Measurements from ENCODE around the gene CEMIP. TPM values are rescaled to one million over a fixed set of nuclear protein-coding genes. Genes with fewer than 3 reads are reported as not detected.

The CEMIP gene
- total and polyA plus RNA-seq, 2 experiments from 2014 or later, result 0.27 to 2.1 TPM

DNA sequence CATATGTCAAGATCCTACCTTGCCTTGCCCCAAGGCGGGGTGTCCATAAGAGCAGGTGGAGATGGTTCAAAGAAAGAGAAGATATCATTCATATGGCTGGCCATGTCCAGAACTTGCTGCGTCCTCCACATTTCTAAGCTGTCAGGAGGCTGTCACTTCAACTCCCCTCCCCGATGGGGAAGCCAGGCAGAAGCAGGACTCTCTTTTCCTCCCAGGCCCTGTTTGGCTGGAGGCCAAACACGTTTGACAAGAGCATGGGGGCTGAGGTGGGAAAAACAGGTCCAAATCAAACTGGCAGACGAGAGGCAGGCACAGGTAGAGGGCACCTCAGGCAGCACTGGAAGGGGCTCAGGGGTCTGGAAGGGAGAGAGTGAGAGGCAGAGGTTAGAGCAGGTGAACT is 172.8 kb downstream of the CEMIP start (continued):
- TF ChIP-seq, protein P1, sequence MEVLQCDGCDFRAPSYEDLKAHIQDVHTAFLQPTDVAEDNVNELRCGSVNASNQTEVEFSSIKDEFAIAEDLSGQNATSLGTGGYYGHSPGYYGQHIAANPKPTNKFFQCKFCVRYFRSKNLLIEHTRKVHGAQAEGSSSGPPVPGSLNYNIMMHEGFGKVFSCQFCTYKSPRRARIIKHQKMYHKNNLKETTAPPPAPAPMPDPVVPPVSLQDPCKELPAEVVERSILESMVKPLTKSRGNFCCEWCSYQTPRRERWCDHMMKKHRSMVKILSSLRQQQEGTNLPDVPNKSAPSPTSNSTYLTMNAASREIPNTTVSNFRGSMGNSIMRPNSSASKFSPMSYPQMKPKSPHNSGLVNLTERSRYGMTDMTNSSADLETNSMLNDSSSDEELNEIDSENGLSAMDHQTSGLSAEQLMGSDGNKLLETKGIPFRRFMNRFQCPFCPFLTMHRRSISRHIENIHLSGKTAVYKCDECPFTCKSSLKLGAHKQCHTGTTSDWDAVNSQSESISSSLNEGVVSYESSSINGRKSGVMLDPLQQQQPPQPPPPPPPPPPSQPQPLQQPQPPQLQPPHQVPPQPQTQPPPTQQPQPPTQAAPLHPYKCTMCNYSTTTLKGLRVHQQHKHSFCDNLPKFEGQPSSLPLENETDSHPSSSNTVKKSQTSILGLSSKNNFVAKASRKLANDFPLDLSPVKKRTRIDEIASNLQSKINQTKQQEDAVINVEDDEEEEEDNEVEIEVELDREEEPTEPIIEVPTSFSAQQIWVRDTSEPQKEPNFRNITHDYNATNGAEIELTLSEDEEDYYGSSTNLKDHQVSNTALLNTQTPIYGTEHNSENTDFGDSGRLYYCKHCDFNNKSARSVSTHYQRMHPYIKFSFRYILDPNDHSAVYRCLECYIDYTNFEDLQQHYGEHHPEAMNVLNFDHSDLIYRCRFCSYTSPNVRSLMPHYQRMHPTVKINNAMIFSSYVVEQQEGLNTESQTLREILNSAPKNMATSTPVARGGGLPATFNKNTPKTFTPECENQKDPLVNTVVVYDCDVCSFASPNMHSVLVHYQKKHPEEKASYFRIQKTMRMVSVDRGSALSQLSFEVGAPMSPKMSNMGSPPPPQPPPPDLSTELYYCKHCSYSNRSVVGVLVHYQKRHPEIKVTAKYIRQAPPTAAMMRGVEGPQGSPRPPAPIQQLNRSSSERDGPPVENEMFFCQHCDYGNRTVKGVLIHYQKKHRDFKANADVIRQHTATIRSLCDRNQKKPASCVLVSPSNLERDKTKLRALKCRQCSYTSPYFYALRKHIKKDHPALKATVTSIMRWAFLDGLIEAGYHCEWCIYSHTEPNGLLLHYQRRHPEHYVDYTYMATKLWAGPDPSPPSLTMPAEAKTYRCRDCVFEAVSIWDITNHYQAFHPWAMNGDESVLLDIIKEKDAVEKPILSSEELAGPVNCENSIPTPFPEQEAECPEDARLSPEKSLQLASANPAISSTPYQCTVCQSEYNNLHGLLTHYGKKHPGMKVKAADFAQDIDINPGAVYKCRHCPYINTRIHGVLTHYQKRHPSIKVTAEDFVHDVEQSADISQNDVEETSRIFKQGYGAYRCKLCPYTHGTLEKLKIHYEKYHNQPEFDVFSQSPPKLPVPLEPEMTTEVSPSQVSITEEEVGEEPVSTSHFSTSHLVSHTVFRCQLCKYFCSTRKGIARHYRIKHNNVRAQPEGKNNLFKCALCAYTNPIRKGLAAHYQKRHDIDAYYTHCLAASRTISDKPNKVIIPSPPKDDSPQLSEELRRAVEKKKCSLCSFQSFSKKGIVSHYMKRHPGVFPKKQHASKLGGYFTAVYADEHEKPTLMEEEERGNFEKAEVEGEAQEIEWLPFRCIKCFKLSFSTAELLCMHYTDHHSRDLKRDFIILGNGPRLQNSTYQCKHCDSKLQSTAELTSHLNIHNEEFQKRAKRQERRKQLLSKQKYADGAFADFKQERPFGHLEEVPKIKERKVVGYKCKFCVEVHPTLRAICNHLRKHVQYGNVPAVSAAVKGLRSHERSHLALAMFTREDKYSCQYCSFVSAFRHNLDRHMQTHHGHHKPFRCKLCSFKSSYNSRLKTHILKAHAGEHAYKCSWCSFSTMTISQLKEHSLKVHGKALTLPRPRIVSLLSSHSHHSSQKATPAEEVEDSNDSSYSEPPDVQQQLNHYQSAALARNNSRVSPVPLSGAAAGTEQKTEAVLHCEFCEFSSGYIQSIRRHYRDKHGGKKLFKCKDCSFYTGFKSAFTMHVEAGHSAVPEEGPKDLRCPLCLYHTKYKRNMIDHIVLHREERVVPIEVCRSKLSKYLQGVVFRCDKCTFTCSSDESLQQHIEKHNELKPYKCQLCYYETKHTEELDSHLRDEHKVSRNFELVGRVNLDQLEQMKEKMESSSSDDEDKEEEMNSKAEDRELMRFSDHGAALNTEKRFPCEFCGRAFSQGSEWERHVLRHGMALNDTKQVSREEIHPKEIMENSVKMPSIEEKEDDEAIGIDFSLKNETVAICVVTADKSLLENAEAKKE (CRISPR knock-in tag; IDR thresholded peaks at IDR 0.05), result no peak
- TF ChIP-seq ZNF331 (CRISPR knock-in tag; IDR thresholded peaks at IDR 0.05; ENCODE audit: low read depth), result no peak
- TF ChIP-seq POLR2AphosphoS5 (IDR thresholded peaks at IDR 0.05; ENCODE audit: low read depth), result no peak
- TF ChIP-seq, protein P2, sequence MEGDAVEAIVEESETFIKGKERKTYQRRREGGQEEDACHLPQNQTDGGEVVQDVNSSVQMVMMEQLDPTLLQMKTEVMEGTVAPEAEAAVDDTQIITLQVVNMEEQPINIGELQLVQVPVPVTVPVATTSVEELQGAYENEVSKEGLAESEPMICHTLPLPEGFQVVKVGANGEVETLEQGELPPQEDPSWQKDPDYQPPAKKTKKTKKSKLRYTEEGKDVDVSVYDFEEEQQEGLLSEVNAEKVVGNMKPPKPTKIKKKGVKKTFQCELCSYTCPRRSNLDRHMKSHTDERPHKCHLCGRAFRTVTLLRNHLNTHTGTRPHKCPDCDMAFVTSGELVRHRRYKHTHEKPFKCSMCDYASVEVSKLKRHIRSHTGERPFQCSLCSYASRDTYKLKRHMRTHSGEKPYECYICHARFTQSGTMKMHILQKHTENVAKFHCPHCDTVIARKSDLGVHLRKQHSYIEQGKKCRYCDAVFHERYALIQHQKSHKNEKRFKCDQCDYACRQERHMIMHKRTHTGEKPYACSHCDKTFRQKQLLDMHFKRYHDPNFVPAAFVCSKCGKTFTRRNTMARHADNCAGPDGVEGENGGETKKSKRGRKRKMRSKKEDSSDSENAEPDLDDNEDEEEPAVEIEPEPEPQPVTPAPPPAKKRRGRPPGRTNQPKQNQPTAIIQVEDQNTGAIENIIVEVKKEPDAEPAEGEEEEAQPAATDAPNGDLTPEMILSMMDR (conservative IDR thresholded peaks at IDR 0.05; ENCODE audit: low read depth in 2 of 2), result no peak
- TF ChIP-seq EZH2phosphoT487 (IDR thresholded peaks at IDR 0.05; ENCODE audit: unreplicated experiment), result no peak
- no peak for TF ChIP-seq EZH2 (IDR thresholded peaks at IDR 0.05; ENCODE audit: low read depth, unreplicated experiment)
